Uterus (tissue), 4 donors: ENCODE data around the gene HIVEP3. TPM values are rescaled to one million over a fixed set of nuclear protein-coding genes. Genes with fewer than 3 reads are reported as not detected.

Experiments used
- DNase-seq, 2 donors: peaks; one replicate each; pipeline ENCODE4 v3.0.0-alpha.2; 2019 to 2020
- H3K27ac ChIP-seq, 2 donors: fragments of 200-600 bp; sonication (generic); 1 replicate in 1 of 2; 2 replicates in 1 of 2; pipeline ENCODE4 v1.5.1; 2016 to 2018
- H3K27me3 ChIP-seq, 2 donors: fragments of 200-600 bp; sonication (generic); one replicate each; pipeline ENCODE4 v1.5.1; 2018 to 2019; ENCODE audit warnings: control low read depth in 1 of 2
- H3K36me3 ChIP-seq, 2 donors: fragments of 200-600 bp; sonication (generic); one replicate each; pipeline ENCODE4 v1.5.1; 2019; ENCODE audit warnings: control low read depth in 1 of 2
- H3K4me1 ChIP-seq, 2 donors: fragments of 200-600 bp; sonication (generic); one replicate each; pipeline ENCODE4 v1.5.1; 2018 to 2019; ENCODE audit warnings: control low read depth in 1 of 2
- H3K4me3 ChIP-seq, 2 donors: fragments of 200-600 bp; sonication (generic); 1 replicate in 1 of 2; 2 replicates in 1 of 2; pipeline ENCODE4 v1.5.1; 2018 to 2019; ENCODE audit warnings: mild to moderate bottlenecking in 1 of 2
- H3K9me3 ChIP-seq, 2 donors: fragments of 200-600 bp; sonication (generic); one replicate each; pipeline ENCODE4 v1.5.1; 2019; ENCODE audit warnings: control low read depth in 1 of 2
- POLR2A ChIP-seq, 2 donors: fragments of 450-650 bp; IDR thresholded peaks; one replicate each; pipeline ENCODE4 v1.6.1; 2016; ENCODE audit warnings: antibody characterized with exemption in 2 of 2, mild to moderate bottlenecking in 1 of 2, moderate library complexity in 1 of 2
- intact Hi-C: fragments of 100-400 bp; cut with DNase I; formaldehyde crosslinking; loops from one replicate; pipeline ENCODE4 v1.15.1; 2023; ENCODE audit warnings: low total_unique reads
- total RNA-seq, 4 donors: library from RNA; depleted of rRNA in 3 of 4; stranded (reverse); fragments of >200 nt in 3 of 4; gene quantifications; one replicate each; pipeline versions ENCODE4 v1.1.0 to v1.2.4, GENCODE V29; 2014 to 2023
- TF ChIP-seq, protein P1 (sequence below), 4 experiments: fragments of 200-600 bp in 2 of 4; fragments of 450-650 bp in 2 of 4; sonication (generic) in 2 of 4; IDR thresholded peaks; one replicate each; pipeline ENCODE4 v1.5.1; 2016 to 2019; ENCODE audit warnings: antibody characterized with exemption in 4 of 4, mild to moderate bottlenecking in 2 of 4, moderate library complexity in 1 of 4
- donor health status: DM: yes; HTN: yes; CAD: no.

HIVEP3 gene
- total RNA-seq, 4 donors from 2014 or later, result 0.51 to 7.6 (median 2.9) TPM

DNA sequence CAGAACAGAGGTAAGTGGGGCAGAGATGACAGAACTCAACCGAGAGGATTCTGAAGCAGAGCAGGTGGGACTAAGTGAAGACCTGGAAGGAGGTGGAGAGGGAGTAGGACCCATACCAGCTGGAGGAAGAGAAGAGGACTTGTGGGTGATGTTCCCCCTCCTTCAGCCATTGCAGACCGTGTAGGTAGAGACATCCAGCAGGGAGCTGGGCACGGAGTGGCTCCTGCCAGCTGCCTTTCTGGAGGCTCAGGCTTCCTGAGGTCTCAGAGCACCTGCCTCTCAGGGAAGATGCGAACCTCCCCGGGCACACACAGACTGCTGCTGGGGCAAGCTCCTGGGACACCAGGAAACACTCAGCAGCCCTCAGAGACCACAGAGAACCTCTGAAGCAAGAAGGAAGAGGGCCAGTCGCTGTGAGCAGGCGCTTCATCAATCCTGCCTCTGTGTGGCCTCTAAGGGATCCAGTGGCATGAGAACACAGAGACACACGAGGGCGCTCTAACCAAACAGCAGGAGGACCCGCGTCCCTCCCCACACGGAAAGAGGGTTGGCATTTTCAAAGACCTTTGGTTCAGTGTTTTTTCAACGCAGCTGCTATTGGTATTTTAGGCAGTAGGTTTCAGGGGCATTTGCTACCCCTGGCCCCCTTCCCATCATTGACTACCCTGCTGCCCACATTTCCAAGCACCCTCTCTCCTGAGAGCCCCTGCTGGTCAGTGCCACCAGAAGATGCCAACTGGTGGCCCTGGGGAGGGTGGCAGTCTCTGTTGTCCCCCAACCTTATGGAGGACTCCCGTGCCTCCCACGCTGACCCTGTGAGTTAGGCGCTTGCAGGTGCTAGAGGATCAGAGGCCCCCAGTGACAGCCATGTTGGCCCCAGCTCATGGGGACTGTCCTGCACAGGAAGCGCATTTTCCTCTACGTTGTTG is 344.7 kb downstream of the HIVEP3 start:
- DNase-seq, result peak; percentile 56 to 63
- Histone ChIP-seq H3K9me3 (no peaks in the 10 kb centered on the region), H3K27me3 (no peaks in the 10 kb centered on the region), H3K36me3 (no peaks in the 10 kb centered on the region), H3K4me1 (no peaks in the 10 kb centered on the region), H3K4me3 (no peak overlapping the region), H3K27ac (no peak overlapping the region)
- no peak for TF ChIP-seq POLR2A (IDR thresholded peaks at IDR 0.05)
- TF ChIP-seq, protein P1, sequence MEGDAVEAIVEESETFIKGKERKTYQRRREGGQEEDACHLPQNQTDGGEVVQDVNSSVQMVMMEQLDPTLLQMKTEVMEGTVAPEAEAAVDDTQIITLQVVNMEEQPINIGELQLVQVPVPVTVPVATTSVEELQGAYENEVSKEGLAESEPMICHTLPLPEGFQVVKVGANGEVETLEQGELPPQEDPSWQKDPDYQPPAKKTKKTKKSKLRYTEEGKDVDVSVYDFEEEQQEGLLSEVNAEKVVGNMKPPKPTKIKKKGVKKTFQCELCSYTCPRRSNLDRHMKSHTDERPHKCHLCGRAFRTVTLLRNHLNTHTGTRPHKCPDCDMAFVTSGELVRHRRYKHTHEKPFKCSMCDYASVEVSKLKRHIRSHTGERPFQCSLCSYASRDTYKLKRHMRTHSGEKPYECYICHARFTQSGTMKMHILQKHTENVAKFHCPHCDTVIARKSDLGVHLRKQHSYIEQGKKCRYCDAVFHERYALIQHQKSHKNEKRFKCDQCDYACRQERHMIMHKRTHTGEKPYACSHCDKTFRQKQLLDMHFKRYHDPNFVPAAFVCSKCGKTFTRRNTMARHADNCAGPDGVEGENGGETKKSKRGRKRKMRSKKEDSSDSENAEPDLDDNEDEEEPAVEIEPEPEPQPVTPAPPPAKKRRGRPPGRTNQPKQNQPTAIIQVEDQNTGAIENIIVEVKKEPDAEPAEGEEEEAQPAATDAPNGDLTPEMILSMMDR (IDR thresholded peaks at IDR 0.05), result peak; percentile 67 to 81 (median 67)
- intact Hi-C loops, result no loop called here

DNA sequence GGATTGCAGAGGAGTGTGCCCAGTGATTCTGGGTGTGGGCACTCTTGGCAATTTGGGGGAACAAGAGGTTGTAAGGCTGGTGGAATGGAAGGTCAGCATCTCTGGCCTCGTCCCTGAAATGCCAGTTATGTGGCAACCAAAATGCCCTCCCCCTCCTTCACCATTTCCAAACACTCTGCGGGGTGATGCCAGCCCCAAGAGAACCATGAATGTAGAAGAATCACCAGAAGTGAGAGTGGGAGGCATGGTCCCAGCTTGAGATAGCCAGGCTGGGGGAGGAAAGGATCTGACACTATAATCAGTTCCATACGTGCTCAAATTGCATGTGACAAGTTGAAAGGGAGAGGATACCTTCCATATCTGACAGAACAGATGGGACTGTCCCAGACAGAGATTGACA is 345.5 kb downstream of the HIVEP3 start:
- H3K27ac ChIP-seq, result no peak overlapping the region
- TF ChIP-seq, protein P1 (IDR thresholded peaks at IDR 0.05), result no peak
- TF ChIP-seq POLR2A (IDR thresholded peaks at IDR 0.05), result no peak
- no peak for DNase-seq
- intact Hi-C loops, result no loop called here
- no peak overlapping the region for H3K4me3 ChIP-seq
- no peaks in the 10 kb centered on the region for H3K9me3 ChIP-seq
- H3K36me3 ChIP-seq, result no peaks in the 10 kb centered on the region
- H3K27me3 ChIP-seq, result no peaks in the 10 kb centered on the region
- no peaks in the 10 kb centered on the region for H3K4me1 ChIP-seq

GRCh38 chr1:41572224-41572623 is 346.5 kb downstream of the HIVEP3 start:
- Histone ChIP-seq H3K9me3 (no peaks in the 10 kb centered on the region), H3K4me3 (no peak overlapping the region), H3K4me1 (no peaks in the 10 kb centered on the region), H3K36me3 (no peaks in the 10 kb centered on the region), H3K27ac (no peak overlapping the region), H3K27me3 (no peaks in the 10 kb centered on the region)
- no peak for TF ChIP-seq POLR2A (IDR thresholded peaks at IDR 0.05)
- TF ChIP-seq, protein P1 (IDR thresholded peaks at IDR 0.05), result no peak
- intact Hi-C loops, result no loop called here
- DNase-seq, result no peak

DNA sequence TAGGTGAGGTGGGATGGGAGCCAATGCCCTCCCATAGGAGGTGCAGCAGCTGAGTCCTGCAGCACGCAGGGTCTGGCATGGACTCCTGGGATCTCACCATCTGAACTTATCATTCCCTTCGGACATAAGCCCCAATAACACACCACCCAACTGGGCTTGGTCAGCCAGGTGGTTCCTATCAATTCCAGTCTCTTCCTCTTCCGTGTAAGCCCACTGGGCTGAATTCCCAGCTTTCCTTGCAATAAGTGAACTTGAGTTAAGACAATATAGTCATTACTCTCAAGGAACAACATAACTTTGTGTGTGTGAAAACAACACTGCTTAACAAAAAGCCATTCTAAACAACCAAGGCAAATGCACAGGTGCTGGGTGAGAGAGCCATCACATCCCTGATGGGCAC is 347.7 kb downstream of the HIVEP3 start:
- Histone ChIP-seq H3K27me3 (no peaks in the 10 kb centered on the region), H3K4me3 (no peak overlapping the region), H3K36me3 (no peaks in the 10 kb centered on the region), H3K4me1 (no peaks in the 10 kb centered on the region), H3K27ac (no peak overlapping the region), H3K9me3 (no peaks in the 10 kb centered on the region)
- no peak for TF ChIP-seq POLR2A (IDR thresholded peaks at IDR 0.05)
- TF ChIP-seq, protein P1 (IDR thresholded peaks at IDR 0.05), result no peak
- intact Hi-C loops, result no loop called here
- DNase-seq, result no peak

GRCh38 chr1:41568204-41568603 is 350.5 kb downstream of the HIVEP3 start:
- intact Hi-C loops, result no loop called here

More at GRCh38 chr1:41568204-41568603, 350.5 kb downstream of the HIVEP3 start:
- no peaks in the 10 kb centered on the region for H3K4me1 ChIP-seq
- no peak overlapping the region for H3K4me3 ChIP-seq
- DNase-seq, result no peak
- H3K27me3 ChIP-seq, result no peaks in the 10 kb centered on the region
- no peaks in the 10 kb centered on the region for H3K36me3 ChIP-seq
- H3K27ac ChIP-seq, result no peak overlapping the region
- no peak for TF ChIP-seq POLR2A (IDR thresholded peaks at IDR 0.05)
- TF ChIP-seq, protein P1 (IDR thresholded peaks at IDR 0.05), result no peak
- H3K9me3 ChIP-seq, result no peaks in the 10 kb centered on the region
